HG02840 (cell line): Measurements from ENCODE around the gene ACOXL.
"Not testable (repeated sequence)": the region's sequence is repeated elsewhere in the genome, so short reads cannot be mapped to it uniquely, and the experiment has no call there.

Experiments used
- ATAC-seq: cut with Tn5 transposase; IDR thresholded peaks from one replicate; pipeline ENCODE4 v1.9.1; 2021; ENCODE audit warnings: mild to moderate bottlenecking, moderate library complexity, moderate number of reproducible peaks; ENCODE audit not compliant: unreplicated experiment, low FRiP score

ACOXL gene

GRCh38 chr2:110955556-110955955 lies 223.2 kb downstream of the ACOXL start:
- ATAC-seq = no peak

- no peak for ATAC-seq
Observed at GRCh38 chr2:110957293-110957692, 224.9 kb downstream of the ACOXL start.

- no peak for ATAC-seq
Observed at GRCh38 chr2:110958346-110959119, 226.2 kb downstream of the ACOXL start.

- no peak for ATAC-seq
Observed at GRCh38 chr2:110959198-110959597, 226.8 kb downstream of the ACOXL start.

GRCh38 chr2:110960281-110960680 lies 227.9 kb downstream of the ACOXL start:
- ATAC-seq = no peak

GRCh38 chr2:110960954-110961353 lies 228.6 kb downstream of the ACOXL start:
- ATAC-seq = no peak

GRCh38 chr2:110961643-110962042 lies 229.3 kb downstream of the ACOXL start:
- ATAC-seq = not testable (repeated sequence)

GRCh38 chr2:110969696-110970095 lies 237.3 kb downstream of the ACOXL start:
- ATAC-seq = no peak

- no peak for ATAC-seq
Observed at GRCh38 chr2:110970201-110970600, 237.8 kb downstream of the ACOXL start.

- ATAC-seq = no peak
Observed at GRCh38 chr2:110971811-110972210, 239.4 kb downstream of the ACOXL start.

- ATAC-seq = no peak
Observed at GRCh38 chr2:110973262-110973661, 240.9 kb downstream of the ACOXL start.

- ATAC-seq = no peak
Observed at GRCh38 chr2:110977403-110977802, 245.0 kb downstream of the ACOXL start.

- no peak for ATAC-seq
Observed at GRCh38 chr2:110978148-110978547, 245.8 kb downstream of the ACOXL start.

- ATAC-seq = no peak
Observed at GRCh38 chr2:110978756-110979470, 246.5 kb downstream of the ACOXL start.

- no peak for ATAC-seq
Observed at GRCh38 chr2:110979471-110980338, 247.3 kb downstream of the ACOXL start.

GRCh38 chr2:110980339-110981062 lies 248.1 kb downstream of the ACOXL start:
- ATAC-seq = no peak

GRCh38 chr2:110983133-110983532 lies 250.8 kb downstream of the ACOXL start:
- no peak for ATAC-seq

- no peak for ATAC-seq
Observed at GRCh38 chr2:110984694-110985490, 252.5 kb downstream of the ACOXL start.

GRCh38 chr2:110990440-110990839 lies 258.1 kb downstream of the ACOXL start:
- ATAC-seq = no peak
